AG09319 (cell line): ENCODE results near the gene FXYD3.

Source experiments
- DNase-seq: peaks from one replicate; pipeline ENCODE4 v3.0.0-alpha.2; 2010; ENCODE audit warnings: low read depth; ENCODE audit errors: extremely low read depth
- TF ChIP-seq, protein P1 (sequence below): IDR thresholded peaks from 2 replicates; pipeline ENCODE4 v1.5.1; 2011; ENCODE audit warnings: low read depth, mild to moderate bottlenecking, inconsistent platforms, low read length, moderate library complexity

The FXYD3 gene

DNA sequence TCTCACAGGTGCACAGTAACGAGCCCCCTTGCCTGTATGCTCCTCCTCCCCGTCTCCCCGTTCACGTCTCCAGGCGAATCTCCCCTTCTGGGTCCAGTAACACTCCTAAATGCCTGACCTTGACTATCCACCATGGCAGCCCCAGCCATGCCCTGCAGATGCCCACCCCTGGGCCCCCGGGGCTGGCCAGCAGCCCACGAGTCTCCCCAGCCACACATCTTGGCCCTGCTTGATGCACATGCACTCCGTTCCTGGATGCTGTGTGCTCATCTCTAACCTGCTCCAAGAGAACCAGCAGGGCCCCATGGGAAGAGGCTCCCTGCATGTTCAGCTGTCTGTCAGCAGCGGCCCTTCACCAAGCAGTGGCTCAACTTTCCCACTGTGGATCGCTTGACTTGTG lies 42.1 kb upstream of the FXYD3 start:
- no peak for DNase-seq
- TF ChIP-seq, protein P1, sequence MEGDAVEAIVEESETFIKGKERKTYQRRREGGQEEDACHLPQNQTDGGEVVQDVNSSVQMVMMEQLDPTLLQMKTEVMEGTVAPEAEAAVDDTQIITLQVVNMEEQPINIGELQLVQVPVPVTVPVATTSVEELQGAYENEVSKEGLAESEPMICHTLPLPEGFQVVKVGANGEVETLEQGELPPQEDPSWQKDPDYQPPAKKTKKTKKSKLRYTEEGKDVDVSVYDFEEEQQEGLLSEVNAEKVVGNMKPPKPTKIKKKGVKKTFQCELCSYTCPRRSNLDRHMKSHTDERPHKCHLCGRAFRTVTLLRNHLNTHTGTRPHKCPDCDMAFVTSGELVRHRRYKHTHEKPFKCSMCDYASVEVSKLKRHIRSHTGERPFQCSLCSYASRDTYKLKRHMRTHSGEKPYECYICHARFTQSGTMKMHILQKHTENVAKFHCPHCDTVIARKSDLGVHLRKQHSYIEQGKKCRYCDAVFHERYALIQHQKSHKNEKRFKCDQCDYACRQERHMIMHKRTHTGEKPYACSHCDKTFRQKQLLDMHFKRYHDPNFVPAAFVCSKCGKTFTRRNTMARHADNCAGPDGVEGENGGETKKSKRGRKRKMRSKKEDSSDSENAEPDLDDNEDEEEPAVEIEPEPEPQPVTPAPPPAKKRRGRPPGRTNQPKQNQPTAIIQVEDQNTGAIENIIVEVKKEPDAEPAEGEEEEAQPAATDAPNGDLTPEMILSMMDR = no peak

DNA sequence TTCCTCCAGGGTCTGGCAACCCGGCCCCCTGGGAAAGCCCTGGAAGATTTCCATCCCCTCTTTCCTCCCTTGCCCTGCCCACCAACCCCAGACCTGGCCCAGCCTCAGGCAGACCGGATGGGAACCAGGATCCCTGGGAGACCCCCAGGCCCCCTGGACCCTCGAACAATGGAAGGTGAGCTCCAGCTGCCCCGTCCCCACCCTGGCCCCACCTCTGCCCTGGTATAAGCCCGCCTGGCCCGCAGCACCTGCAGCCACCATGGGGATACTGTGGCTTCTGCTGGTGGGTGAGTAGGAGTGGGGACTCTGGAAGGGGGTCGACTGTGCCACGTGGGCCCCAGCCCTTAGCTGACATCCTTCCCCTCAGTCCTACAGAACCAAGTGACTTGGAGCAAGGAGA lies 41.7 kb upstream of the FXYD3 start:
- TF ChIP-seq, protein P1 = no peak
- no peak for DNase-seq

DNA sequence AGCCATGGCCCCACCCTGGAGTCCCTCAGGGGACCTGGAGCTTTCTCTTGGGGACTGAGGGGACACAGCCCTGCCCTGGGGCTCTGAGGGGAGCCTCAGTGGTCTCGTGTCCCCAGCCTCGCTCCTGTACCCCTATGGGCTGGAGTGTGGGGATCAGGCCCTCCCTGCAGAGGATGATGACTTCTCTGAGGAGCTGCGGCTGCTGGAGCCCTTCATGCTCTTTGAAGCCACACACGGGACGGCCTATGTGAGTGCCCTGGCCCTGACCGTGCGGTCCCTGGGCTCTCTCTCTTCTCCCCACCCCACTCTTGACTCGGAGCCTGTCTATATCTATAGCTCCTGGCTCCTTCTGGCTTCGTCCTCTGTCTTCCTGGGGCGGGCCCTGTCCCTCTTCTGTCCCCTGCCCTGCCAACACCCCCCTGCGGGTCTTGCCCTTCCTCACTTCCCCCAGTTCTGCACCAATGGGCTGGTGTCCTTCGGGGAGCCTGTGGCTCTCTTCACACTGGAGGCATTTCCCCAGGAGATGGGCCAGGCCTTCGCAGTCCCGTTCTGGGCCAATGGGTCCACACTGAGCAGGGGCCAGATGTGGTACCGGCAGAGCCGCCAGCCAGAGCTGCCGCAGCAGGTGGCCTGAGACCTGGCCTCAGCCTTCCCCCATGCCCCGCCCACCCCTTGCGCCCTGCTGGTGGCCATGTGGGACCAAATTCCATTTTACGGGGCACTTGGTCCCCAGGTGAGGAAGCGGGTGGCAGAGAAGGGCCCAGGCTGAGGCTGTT lies 41.0 kb upstream of the FXYD3 start:
- TF ChIP-seq, protein P1 = no peak
- DNase-seq = no peak

DNA sequence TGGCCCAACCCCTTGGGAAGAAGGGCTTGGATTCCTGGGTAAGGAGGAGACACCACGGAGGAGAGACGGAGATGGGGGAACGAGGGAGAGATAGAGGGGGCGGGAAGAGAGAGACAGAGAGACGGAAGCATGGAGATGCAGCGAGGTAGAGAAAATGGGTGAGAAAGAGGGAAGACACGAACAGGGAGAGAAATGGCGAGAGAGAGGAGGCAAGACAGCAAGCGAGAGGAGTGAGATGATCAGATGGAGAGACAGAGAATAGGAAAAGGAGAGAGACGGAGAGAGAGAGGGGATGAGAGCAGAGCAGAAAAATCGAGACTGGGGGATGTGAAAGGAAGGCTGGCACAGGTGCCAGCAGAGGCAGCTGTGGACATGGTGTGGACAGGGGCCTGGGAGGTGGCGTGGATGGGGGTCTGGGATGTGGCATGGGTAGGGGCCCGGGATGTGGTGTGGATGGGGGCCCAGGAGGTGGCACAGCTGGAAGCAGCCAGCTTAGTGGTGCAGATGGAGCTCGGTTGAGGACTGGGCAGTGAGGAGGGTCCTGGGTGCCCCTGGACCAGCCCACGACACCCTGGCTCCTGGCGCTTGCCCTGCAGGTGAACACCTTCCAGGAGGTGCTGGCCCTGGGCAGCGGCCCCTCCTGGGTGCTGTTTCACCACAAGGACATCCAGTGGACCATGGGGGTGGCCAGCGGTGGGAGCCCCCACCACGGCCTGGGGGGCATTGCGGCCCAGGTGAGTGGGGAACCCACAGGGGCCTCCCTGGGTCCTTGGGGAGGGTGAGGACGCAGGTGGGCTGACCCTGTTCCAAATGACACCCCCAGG lies 40.2 kb upstream of the FXYD3 start:
- TF ChIP-seq, protein P1 = no peak
- no peak for DNase-seq

DNA sequence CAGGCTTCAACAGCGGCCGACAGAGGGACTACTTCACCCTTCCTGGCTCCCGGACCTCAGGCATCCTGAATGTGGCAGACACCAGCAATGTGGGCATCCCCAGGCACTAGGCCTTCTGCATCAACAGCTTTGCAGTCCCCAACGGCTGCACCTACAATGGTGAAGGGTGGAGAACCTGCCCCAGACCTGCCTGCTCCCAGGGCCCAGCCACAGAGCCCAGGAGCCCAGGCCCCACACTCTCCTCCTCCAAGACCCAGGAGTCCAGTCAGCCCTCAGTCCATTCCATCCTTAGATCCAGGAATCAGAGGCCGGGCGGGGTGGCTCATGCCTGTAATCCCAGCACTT lies 39.6 kb upstream of the FXYD3 start:
- TF ChIP-seq, protein P1 = no peak
- no peak for DNase-seq

DNA sequence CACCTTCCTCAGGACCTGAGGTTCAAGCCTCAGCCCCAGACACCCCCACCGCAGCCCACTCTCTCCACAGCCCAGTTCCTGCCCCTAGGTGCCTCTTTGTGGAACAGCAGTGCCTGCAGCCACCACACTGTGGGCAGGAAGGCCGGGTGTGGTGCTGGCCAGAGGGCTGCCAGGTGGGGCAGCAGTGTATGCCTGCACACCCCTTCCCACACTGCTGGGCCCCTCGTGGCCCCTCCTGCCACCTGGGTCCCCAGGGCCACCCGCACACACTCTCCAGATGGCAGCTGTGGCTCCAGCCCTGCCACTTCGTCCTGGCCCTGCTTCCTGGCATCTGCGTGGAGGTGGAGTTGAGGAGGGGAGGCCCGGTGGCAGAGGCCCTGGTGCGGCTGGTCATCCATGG lies 39.0 kb upstream of the FXYD3 start:
- no peak for DNase-seq

More for the DNA sequence above, 39.0 kb upstream of the FXYD3 start:
- TF ChIP-seq, protein P1 = no peak
